Endodermal cell (in vitro differentiated cells): Measurements from ENCODE around the gene ITPA. TPM values are rescaled to one million over a fixed set of nuclear protein-coding genes. Genes with fewer than 3 reads are reported as not detected.

Source experiments
- DNase-seq: peaks from one replicate; pipeline ENCODE4 v3.0.0-alpha.2; 2017
- H3K27ac ChIP-seq: 2 replicates; pipeline ENCODE4 v1.5.1; 2013; ENCODE audit warnings: mild to moderate bottlenecking, low read depth, low read length, moderate library complexity
- H3K27me3 ChIP-seq: 2 replicates; pipeline ENCODE4 v1.6.1; 2013; ENCODE audit warnings: mild to moderate bottlenecking, low read length, moderate library complexity; ENCODE audit not compliant: insufficient read depth, control insufficient read depth, poor library complexity, severe bottlenecking
- H3K36me3 ChIP-seq: 2 replicates; pipeline ENCODE4 v1.7.0; 2013; ENCODE audit warnings: mild to moderate bottlenecking, low read length, moderate library complexity; ENCODE audit not compliant: control insufficient read depth, insufficient read depth
- H3K4me1 ChIP-seq: one replicate; pipeline ENCODE4 v1.7.0; 2013; ENCODE audit warnings: low read length; ENCODE audit not compliant: control insufficient read depth, insufficient read depth
- H3K4me3 ChIP-seq: 2 replicates; pipeline ENCODE4 v1.5.1; 2013; ENCODE audit warnings: mild to moderate bottlenecking, low read length, moderate library complexity
- H3K9ac ChIP-seq: 2 replicates; pipeline ENCODE4 v1.6.1; 2013; ENCODE audit warnings: mild to moderate bottlenecking, low read length, moderate library complexity; ENCODE audit not compliant: poor library complexity, severe bottlenecking; ENCODE audit errors: extremely low read depth
- H3K9me3 ChIP-seq: 2 replicates; pipeline ENCODE4 v1.6.1; 2013; ENCODE audit warnings: mild to moderate bottlenecking, low read length, moderate library complexity; ENCODE audit not compliant: control insufficient read depth
- H3K27ac Mint-ChIP-seq: 2 replicates; pipeline ENCODE4 v1.8.0; 2020; ENCODE audit warnings: mixed read lengths
- H3K27me3 Mint-ChIP-seq: 2 replicates; pipeline ENCODE4 v1.8.0; 2021; ENCODE audit warnings: mild to moderate bottlenecking, mixed read lengths; ENCODE audit not compliant: insufficient read depth
- H3K36me3 Mint-ChIP-seq: 2 replicates; pipeline ENCODE4 v1.8.0; 2020; ENCODE audit warnings: low read depth, mixed read lengths
- H3K4me1 Mint-ChIP-seq: 2 replicates; pipeline ENCODE4 v1.8.0; 2020; ENCODE audit warnings: mixed read lengths
- H3K4me3 Mint-ChIP-seq: 2 replicates; pipeline ENCODE4 v1.8.0; 2020; ENCODE audit warnings: mild to moderate bottlenecking, moderate library complexity, mixed read lengths
- H3K9me3 Mint-ChIP-seq: 2 replicates; pipeline ENCODE4 v1.8.0; 2020; ENCODE audit warnings: mild to moderate bottlenecking, mixed read lengths
- CTCF ChIP-seq: fragments of 200-600 bp; sonication (generic); conservative IDR thresholded peaks from 2 replicates; pipeline ENCODE4 v1.5.0; 2021; ENCODE audit warnings: antibody characterized with exemption, mild to moderate bottlenecking
- WGBS, 2 experiments: methylation state at CpG; one replicate each; pipeline versions ENCODE4 v1.1.5 to v1.1.7; 2013; ENCODE audit warnings: missing lambda C conversion rate in 2 of 2, mixed read lengths in 1 of 2; ENCODE audit not compliant: insufficient coverage in 1 of 2, insufficient read length in 1 of 2; 5-methylcytosine and 5-hydroxymethylcytosine counted together
- total RNA-seq, 2 donors: library from RNA; stranded (reverse); fragmentation: NEBNext Ultra II Directional in 1 of 2; extraction: Animal tissue kit (Norgen Biotek cat#: 25700) in 1 of 2; gene quantifications; 2 replicates in 1 of 2; 3 replicates in 1 of 2; pipeline ENCODE4 v1.2.1, GENCODE V29; 2021

Gene ITPA
- total RNA-seq, 2 donors from 2014 or later, result 50.8 to 53.6 TPM

GRCh38 chr20:3172126-3172932, 37.0 kb upstream of the ITPA start:
- no peak for TF ChIP-seq CTCF
- Mint-ChIP-seq H3K27me3 (peaks cover 2% of the 10 kb centered on the region), H3K27ac (peak overlapping the region; percentile 84), H3K4me3 (peak overlapping the region; percentile 88), H3K9me3 (no peaks in the 10 kb centered on the region), H3K36me3 (peaks cover 2% of the 10 kb centered on the region), H3K4me1 (peaks cover 40% of the 10 kb centered on the region)
- Histone ChIP-seq H3K27ac (no peak overlapping the region), H3K9me3 (no peaks in the 10 kb centered on the region), H3K9ac (peak overlapping the region; percentile 64), H3K36me3 (no peaks in the 10 kb centered on the region), H3K4me3 (peak overlapping the region; percentile 91), H3K27me3 (no peaks in the 10 kb centered on the region), H3K4me1 (peaks cover 5% of the 10 kb centered on the region)
- WGBS, 2 experiments, result 14 to 53% methylated on average over 1 to 5 of the region's 5 CpGs
- DNase-seq, result peak; percentile 52

- Histone ChIP-seq H3K4me3 (peak within 1 kb of the TSS; percentile 91), H3K27me3 (no peaks in the 10 kb centered on the region), H3K27ac (peak within 1 kb of the TSS; percentile 87), H3K36me3 (no peaks in the 10 kb centered on the region), H3K9ac (peak within 1 kb of the TSS; percentile 78), H3K4me1 (peaks cover 7% of the 10 kb centered on the region), H3K9me3 (no peaks in the 10 kb centered on the region)
- H3K4me3 Mint-ChIP-seq, result peak within 1 kb of the TSS; percentile 88
- peak; percentile 92 for DNase-seq
- peaks cover 2% of the 10 kb centered on the region for H3K36me3 Mint-ChIP-seq
- no peak for TF ChIP-seq CTCF
- WGBS, 2 experiments, result 0 to 1% methylated on average over 25 to 62 of the region's 62 CpGs
- H3K9me3 Mint-ChIP-seq, result no peaks in the 10 kb centered on the region
- peak within 1 kb of the TSS; percentile 98 for H3K27ac Mint-ChIP-seq
- peaks cover 43% of the 10 kb centered on the region for H3K4me1 Mint-ChIP-seq
- H3K27me3 Mint-ChIP-seq, result peaks cover 2% of the 10 kb centered on the region
Observed at GRCh38 chr20:3172933-3173609, 36.2 kb upstream of the ITPA start, which contains the start of gene LZTS3. Gene LZTS3, minus strand, starts transcription at chr20:3173549. Its CDS starts 6,386 bp downstream, at chr20:3167163.

- H3K27me3 Mint-ChIP-seq, result peaks cover 2% of the 10 kb centered on the region
- TF ChIP-seq CTCF, result peak; percentile 48
- peak overlapping the region; percentile 78 for H3K9ac ChIP-seq
Observed at GRCh38 chr20:3173610-3174441, 35.5 kb upstream of the ITPA start.

More at GRCh38 chr20:3173610-3174441, 35.5 kb upstream of the ITPA start:
- DNase-seq, result peak; percentile 97
- no peaks in the 10 kb centered on the region for H3K9me3 Mint-ChIP-seq
- H3K27me3 ChIP-seq, result no peaks in the 10 kb centered on the region
- peaks cover 40% of the 10 kb centered on the region for H3K4me1 Mint-ChIP-seq
- no peaks in the 10 kb centered on the region for H3K9me3 ChIP-seq
- H3K36me3 Mint-ChIP-seq, result peaks cover 2% of the 10 kb centered on the region
- peak overlapping the region; percentile 88 for H3K4me3 Mint-ChIP-seq
- peak overlapping the region; percentile 75 for H3K27ac ChIP-seq
- peak overlapping the region; percentile 98 for H3K27ac Mint-ChIP-seq
- no peaks in the 10 kb centered on the region for H3K36me3 ChIP-seq
- WGBS, 2 experiments, result 0 to 2% methylated on average over 11 to 84 of the region's 84 CpGs
- H3K4me3 ChIP-seq, result peak overlapping the region; percentile 91
- H3K4me1 ChIP-seq, result peaks cover 10% of the 10 kb centered on the region
